Measurements from ENCODE around the gene IFT81. TPM values are rescaled to one million over a fixed set of nuclear protein-coding genes. Genes with fewer than 3 reads are reported as not detected.

The IFT81 gene
- total and polyA plus RNA-seq, 2 experiments from 2014 or later: 17.5 to 22.3 TPM

DNA sequence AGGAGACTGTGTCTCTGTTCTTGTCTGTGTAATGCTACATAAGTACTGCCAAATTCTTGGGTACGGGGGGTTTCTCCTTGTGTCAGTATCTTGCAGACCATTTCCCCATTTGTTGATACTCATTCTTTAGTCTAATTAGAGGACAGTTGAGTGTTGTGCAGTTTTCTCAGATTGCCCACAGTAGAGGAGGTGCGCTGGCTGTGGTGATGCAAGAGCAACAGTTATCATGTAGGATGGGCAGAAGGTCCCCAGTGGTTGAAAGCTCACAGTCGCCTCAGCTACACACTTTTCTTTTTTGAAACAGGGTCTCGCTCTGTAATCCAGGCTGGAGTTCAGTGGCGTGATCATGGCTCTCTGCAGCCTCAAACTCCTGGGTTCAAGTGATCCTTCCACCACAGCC lies 119.1 kb downstream of the IFT81 start:
- no peak overlapping the region for H3K27ac ChIP-seq (ENCODE audit: low read depth)
- no peaks in the 10 kb centered on the region for H3K79me2 ChIP-seq (replicated peaks; ENCODE audit: insufficient read depth)
- DNase-seq (ENCODE audit: low spot score) (no peak), ATAC-seq (no peak)
- H4K20me1 ChIP-seq (replicated peaks; ENCODE audit: insufficient read depth): no peaks in the 10 kb centered on the region
- Mint-ChIP-seq H3K4me1 (peaks cover 25% of the 10 kb centered on the region), H3K27ac (no peak overlapping the region), H3K4me3 (no peak overlapping the region), H3K27me3 (ENCODE audit: insufficient read depth, low read depth, poor library complexity) (peaks cover 9% of the 10 kb centered on the region), H3K9me3 (no peaks in the 10 kb centered on the region), H3K36me3 (ENCODE audit: low read depth) (no peaks in the 10 kb centered on the region)
- TF ChIP-seq ZNF331 (CRISPR knock-in tag; IDR thresholded peaks at IDR 0.05; ENCODE audit: low read depth) (no peak), NANOG (IDR thresholded peaks at IDR 0.05; ENCODE audit: borderline replicate concordance) (no peak), EZH2phosphoT487 (IDR thresholded peaks at IDR 0.05; ENCODE audit: unreplicated experiment) (no peak), EZH2 (IDR thresholded peaks at IDR 0.05; ENCODE audit: low read depth, unreplicated experiment) (no peak), JUNB (IDR thresholded peaks at IDR 0.05; ENCODE audit: unreplicated experiment) (no peak), STAT1 (IDR thresholded peaks at IDR 0.05; ENCODE audit: unreplicated experiment) (no peak)
- TF ChIP-seq, protein P1, sequence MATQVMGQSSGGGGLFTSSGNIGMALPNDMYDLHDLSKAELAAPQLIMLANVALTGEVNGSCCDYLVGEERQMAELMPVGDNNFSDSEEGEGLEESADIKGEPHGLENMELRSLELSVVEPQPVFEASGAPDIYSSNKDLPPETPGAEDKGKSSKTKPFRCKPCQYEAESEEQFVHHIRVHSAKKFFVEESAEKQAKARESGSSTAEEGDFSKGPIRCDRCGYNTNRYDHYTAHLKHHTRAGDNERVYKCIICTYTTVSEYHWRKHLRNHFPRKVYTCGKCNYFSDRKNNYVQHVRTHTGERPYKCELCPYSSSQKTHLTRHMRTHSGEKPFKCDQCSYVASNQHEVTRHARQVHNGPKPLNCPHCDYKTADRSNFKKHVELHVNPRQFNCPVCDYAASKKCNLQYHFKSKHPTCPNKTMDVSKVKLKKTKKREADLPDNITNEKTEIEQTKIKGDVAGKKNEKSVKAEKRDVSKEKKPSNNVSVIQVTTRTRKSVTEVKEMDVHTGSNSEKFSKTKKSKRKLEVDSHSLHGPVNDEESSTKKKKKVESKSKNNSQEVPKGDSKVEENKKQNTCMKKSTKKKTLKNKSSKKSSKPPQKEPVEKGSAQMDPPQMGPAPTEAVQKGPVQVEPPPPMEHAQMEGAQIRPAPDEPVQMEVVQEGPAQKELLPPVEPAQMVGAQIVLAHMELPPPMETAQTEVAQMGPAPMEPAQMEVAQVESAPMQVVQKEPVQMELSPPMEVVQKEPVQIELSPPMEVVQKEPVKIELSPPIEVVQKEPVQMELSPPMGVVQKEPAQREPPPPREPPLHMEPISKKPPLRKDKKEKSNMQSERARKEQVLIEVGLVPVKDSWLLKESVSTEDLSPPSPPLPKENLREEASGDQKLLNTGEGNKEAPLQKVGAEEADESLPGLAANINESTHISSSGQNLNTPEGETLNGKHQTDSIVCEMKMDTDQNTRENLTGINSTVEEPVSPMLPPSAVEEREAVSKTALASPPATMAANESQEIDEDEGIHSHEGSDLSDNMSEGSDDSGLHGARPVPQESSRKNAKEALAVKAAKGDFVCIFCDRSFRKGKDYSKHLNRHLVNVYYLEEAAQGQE (IDR thresholded peaks at IDR 0.05; ENCODE audit: unreplicated experiment): no peak
- TF ChIP-seq, protein P2, sequence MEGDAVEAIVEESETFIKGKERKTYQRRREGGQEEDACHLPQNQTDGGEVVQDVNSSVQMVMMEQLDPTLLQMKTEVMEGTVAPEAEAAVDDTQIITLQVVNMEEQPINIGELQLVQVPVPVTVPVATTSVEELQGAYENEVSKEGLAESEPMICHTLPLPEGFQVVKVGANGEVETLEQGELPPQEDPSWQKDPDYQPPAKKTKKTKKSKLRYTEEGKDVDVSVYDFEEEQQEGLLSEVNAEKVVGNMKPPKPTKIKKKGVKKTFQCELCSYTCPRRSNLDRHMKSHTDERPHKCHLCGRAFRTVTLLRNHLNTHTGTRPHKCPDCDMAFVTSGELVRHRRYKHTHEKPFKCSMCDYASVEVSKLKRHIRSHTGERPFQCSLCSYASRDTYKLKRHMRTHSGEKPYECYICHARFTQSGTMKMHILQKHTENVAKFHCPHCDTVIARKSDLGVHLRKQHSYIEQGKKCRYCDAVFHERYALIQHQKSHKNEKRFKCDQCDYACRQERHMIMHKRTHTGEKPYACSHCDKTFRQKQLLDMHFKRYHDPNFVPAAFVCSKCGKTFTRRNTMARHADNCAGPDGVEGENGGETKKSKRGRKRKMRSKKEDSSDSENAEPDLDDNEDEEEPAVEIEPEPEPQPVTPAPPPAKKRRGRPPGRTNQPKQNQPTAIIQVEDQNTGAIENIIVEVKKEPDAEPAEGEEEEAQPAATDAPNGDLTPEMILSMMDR (conservative IDR thresholded peaks at IDR 0.05; ENCODE audit: low read depth in 2 of 2): no peak
- H3K4me3 ChIP-seq: no peak overlapping the region
- no peak overlapping the region for H2AFZ ChIP-seq
- peaks cover 4% of the 10 kb centered on the region; the same call in 1 of the 2 replicates for H3F3A ChIP-seq (replicated peaks; ENCODE audit: low read depth)
- H3K9me2 ChIP-seq (ENCODE audit: insufficient read depth): 0 out of 2 replicates have a peak, but pooled peaks cover 3% of the 10 kb centered on the region
- peaks cover 5% of the 10 kb centered on the region; the same call in 1 of the 2 replicates for H3K4me1 ChIP-seq (ENCODE audit: insufficient read depth)
- no peaks in the 10 kb centered on the region for H3K27me3 ChIP-seq (ENCODE audit: insufficient read depth)
- no peak overlapping the region for H3K4me2 ChIP-seq
- no peaks in the 10 kb centered on the region for H3K36me3 ChIP-seq (ENCODE audit: insufficient read depth)

DNA sequence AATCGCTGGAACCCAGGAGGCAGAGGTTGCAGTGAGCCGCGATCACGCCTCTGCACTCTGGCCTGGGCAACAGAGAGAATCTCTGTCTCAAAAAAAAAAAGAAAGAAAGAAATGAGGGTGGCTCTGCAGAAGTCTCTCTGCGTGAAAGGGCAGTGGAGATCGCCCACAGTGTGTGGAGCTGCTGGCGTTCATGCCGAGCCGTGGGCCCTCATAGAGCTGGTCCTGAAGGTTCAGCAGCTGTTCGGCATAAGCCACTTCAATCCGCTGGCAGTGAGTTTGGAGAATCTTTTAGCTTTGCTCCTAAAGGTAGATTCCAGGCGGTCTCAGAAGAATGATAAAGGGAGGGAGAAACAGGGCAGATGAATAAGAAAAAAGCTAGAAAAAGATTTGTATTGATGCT lies 120.2 kb downstream of the IFT81 start:
- ATAC-seq: no peak
- DNase-seq (ENCODE audit: low spot score): no peak
- TF ChIP-seq, protein P2 (conservative IDR thresholded peaks at IDR 0.05; ENCODE audit: low read depth in 2 of 2): no peak
- no peak for TF ChIP-seq JUNB (IDR thresholded peaks at IDR 0.05; ENCODE audit: unreplicated experiment)
- TF ChIP-seq, protein P3, sequence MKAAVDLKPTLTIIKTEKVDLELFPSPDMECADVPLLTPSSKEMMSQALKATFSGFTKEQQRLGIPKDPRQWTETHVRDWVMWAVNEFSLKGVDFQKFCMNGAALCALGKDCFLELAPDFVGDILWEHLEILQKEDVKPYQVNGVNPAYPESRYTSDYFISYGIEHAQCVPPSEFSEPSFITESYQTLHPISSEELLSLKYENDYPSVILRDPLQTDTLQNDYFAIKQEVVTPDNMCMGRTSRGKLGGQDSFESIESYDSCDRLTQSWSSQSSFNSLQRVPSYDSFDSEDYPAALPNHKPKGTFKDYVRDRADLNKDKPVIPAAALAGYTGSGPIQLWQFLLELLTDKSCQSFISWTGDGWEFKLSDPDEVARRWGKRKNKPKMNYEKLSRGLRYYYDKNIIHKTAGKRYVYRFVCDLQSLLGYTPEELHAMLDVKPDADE (IDR thresholded peaks at IDR 0.05): no peak
- Mint-ChIP-seq H3K27ac (no peak overlapping the region), H3K27me3 (ENCODE audit: insufficient read depth, low read depth, poor library complexity) (peaks cover 15% of the 10 kb centered on the region), H3K4me1 (peaks cover 25% of the 10 kb centered on the region), H3K4me3 (no peak overlapping the region), H3K9me3 (no peaks in the 10 kb centered on the region), H3K36me3 (ENCODE audit: low read depth) (no peaks in the 10 kb centered on the region)
- Histone ChIP-seq H3F3A (replicated peaks; ENCODE audit: low read depth) (peaks cover 4% of the 10 kb centered on the region; the same call in 1 of the 2 replicates), H3K4me1 (ENCODE audit: insufficient read depth) (peaks cover 5% of the 10 kb centered on the region; the same call in 1 of the 2 replicates), H3K27me3 (ENCODE audit: insufficient read depth) (no peaks in the 10 kb centered on the region), H3K79me2 (replicated peaks; ENCODE audit: insufficient read depth) (no peaks in the 10 kb centered on the region), H3K27ac (ENCODE audit: low read depth) (peak overlapping the region; percentile 60; the same call in 1 of the 2 replicates), H3K9me2 (ENCODE audit: insufficient read depth) (0 out of 2 replicates have a peak, but pooled peaks cover 3% of the 10 kb centered on the region), H2AFZ (no peak overlapping the region), H3K4me3 (no peak overlapping the region), H3K36me3 (ENCODE audit: insufficient read depth) (no peaks in the 10 kb centered on the region), H4K20me1 (replicated peaks; ENCODE audit: insufficient read depth) (no peaks in the 10 kb centered on the region), H3K4me2 (peak overlapping the region; percentile 58)

Data from GM23338 (cell line).